Glutamatergic neuron (in vitro differentiated cells): ENCODE data around the gene ANKRD2. TPM values are rescaled to one million over a fixed set of nuclear protein-coding genes. Genes with fewer than 3 reads are reported as not detected.

Experiments used
- DNase-seq: peaks from one replicate; pipeline ENCODE4 v3.0.0; 2022
- H3K27ac Mint-ChIP-seq: one replicate; pipeline ENCODE4 v1.8.0; 2020; ENCODE audit warnings: mild to moderate bottlenecking, mixed read lengths, inconsistent platforms; ENCODE audit not compliant: unreplicated experiment
- H3K27me3 Mint-ChIP-seq: one replicate; pipeline ENCODE4 v1.8.0; 2020; ENCODE audit warnings: mild to moderate bottlenecking, moderate library complexity, mixed read lengths, inconsistent platforms; ENCODE audit not compliant: unreplicated experiment
- H3K36me3 Mint-ChIP-seq: one replicate; pipeline ENCODE4 v1.8.0; 2020; ENCODE audit warnings: mild to moderate bottlenecking, mixed read lengths, inconsistent platforms; ENCODE audit not compliant: unreplicated experiment
- H3K4me1 Mint-ChIP-seq: one replicate; pipeline ENCODE4 v1.8.0; 2020; ENCODE audit warnings: mild to moderate bottlenecking, low read depth, mixed read lengths, inconsistent platforms; ENCODE audit not compliant: unreplicated experiment
- H3K4me3 Mint-ChIP-seq: one replicate; pipeline ENCODE4 v1.8.0; 2020; ENCODE audit warnings: mild to moderate bottlenecking, mixed read lengths, inconsistent platforms; ENCODE audit not compliant: unreplicated experiment
- H3K9me3 Mint-ChIP-seq: one replicate; pipeline ENCODE4 v1.8.0; 2020; ENCODE audit warnings: mild to moderate bottlenecking, moderate library complexity, mixed read lengths, inconsistent platforms; ENCODE audit not compliant: unreplicated experiment
- total RNA-seq: library from RNA; stranded (reverse); fragmentation: NEBNext Ultra II Directional; extraction: Animal tissue kit (Norgen Biotek cat#: 25700); gene quantifications from one replicate; pipeline ENCODE4 v1.2.1, GENCODE V29; 2021; ENCODE audit not compliant: unreplicated experiment
- TF ChIP-seq, protein P1 (sequence below): fragments of 200-600 bp; sonication (generic); IDR thresholded peaks from one replicate; pipeline ENCODE4 v1.5.0; 2021; ENCODE audit not compliant: partially characterized antibody, unreplicated experiment

ANKRD2 gene
- total RNA-seq, 1 donor from 2014 or later, result not detected

DNA sequence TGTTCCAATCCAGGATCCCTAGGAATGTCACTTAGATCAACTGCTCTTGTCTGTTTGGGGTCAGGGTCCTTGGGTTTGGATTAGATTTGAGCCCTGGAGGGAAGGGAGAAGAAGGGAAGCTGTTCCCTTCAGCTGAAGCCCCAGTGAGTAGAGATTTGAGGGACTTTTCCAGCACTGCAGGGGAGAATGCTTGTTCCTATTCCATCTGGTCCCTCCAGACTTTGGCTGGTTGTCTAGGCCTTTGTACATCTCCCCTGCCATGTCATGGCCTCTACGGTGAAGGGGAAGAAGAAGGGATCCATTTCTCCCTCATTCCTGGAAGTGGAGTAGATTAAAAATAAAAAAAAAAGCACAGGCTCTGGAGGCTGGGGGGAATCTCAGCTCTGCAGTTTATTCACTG is 28.0 kb downstream of the ANKRD2 start:
- no peak overlapping the region for H3K4me3 Mint-ChIP-seq
- no peak for DNase-seq
- TF ChIP-seq, protein P1, sequence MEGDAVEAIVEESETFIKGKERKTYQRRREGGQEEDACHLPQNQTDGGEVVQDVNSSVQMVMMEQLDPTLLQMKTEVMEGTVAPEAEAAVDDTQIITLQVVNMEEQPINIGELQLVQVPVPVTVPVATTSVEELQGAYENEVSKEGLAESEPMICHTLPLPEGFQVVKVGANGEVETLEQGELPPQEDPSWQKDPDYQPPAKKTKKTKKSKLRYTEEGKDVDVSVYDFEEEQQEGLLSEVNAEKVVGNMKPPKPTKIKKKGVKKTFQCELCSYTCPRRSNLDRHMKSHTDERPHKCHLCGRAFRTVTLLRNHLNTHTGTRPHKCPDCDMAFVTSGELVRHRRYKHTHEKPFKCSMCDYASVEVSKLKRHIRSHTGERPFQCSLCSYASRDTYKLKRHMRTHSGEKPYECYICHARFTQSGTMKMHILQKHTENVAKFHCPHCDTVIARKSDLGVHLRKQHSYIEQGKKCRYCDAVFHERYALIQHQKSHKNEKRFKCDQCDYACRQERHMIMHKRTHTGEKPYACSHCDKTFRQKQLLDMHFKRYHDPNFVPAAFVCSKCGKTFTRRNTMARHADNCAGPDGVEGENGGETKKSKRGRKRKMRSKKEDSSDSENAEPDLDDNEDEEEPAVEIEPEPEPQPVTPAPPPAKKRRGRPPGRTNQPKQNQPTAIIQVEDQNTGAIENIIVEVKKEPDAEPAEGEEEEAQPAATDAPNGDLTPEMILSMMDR, result no peak
- H3K27me3 Mint-ChIP-seq, result no peaks in the 10 kb centered on the region
- H3K4me1 Mint-ChIP-seq, result no peaks in the 10 kb centered on the region
- no peaks in the 10 kb centered on the region for H3K36me3 Mint-ChIP-seq
- no peaks in the 10 kb centered on the region for H3K9me3 Mint-ChIP-seq
- H3K27ac Mint-ChIP-seq, result no peak overlapping the region

DNA sequence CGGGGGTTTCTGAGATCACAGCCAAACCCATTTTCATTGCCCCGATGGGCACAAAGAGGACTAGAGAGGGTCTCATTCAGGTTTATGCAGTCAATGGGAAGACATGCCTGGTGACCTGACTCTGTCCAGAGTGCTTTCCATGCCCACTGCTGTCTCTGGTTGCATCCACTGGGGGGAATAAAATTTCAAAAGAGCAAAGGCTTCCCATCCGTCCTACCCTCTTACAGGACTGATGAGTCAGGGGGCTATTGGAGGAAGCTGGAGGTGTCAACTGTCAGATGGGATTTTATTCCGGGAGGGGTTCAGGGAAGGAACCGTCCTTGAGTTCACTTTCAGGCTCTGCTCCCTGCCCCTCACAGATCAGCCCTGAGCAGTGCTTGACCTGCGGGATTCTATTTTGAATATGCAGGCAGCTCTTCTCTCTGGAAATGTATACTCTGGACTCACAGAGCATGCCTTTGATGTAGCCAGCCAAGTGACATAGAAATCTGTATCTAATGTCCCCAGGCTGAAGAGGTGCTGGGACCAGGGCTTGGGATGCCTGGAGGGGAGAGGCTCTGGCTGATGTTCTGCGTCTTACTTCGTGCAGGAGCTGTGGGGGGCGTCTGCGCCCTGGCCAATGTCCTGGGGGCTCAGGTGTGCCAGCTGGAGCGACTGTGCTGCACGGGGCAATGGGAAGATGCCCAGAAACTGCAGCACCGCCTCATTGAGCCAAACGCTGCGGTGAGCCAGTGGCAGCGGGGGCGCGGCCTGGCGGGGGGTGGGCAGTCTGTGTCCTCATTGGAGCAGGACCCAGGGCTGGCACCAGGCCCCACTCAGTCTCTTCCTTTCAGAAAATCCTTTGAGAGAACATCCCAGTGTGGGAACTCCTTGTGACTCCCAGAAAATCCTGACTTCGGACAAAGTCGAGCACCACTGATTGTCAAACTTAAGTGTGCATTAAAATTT is 29.0 kb downstream of the ANKRD2 start:
- H3K9me3 Mint-ChIP-seq, result no peaks in the 10 kb centered on the region
- H3K4me3 Mint-ChIP-seq, result no peak overlapping the region
- no peaks in the 10 kb centered on the region for H3K4me1 Mint-ChIP-seq
- no peak for DNase-seq
- no peaks in the 10 kb centered on the region for H3K27me3 Mint-ChIP-seq
- H3K27ac Mint-ChIP-seq, result no peak overlapping the region
- TF ChIP-seq, protein P1, result no peak
- H3K36me3 Mint-ChIP-seq, result no peaks in the 10 kb centered on the region

DNA sequence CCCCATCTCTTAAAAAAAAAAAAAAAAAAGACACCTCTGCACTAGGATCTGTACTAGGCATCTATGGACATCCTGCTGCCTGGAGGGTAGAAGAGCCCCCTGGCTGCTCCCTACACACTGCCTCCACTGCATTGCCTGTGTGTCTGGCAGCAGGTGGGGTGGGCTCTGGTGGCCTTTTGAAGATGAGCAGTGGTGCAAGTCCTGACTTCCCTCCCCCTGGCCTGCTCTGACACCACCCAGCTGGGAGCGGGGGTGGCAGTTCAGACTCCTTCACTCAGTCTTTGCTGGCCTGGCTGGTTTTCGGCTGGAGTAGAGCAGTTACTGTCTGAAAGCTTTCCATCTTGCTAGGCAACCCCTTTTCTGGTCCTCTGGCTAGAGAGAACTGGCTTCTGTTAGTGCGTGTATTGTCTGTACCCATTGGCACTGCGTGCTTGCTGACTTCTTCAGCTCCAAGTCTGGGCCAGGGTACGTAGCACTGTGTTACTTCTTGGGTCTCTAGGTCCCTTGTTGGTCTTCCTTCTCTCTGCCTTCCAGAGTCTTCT is 34.6 kb downstream of the ANKRD2 start:
- TF ChIP-seq, protein P1, result no peak
- Mint-ChIP-seq H3K4me1 (peaks cover 4% of the 10 kb centered on the region), H3K4me3 (no peak overlapping the region), H3K36me3 (no peaks in the 10 kb centered on the region), H3K27ac (no peak overlapping the region), H3K9me3 (no peaks in the 10 kb centered on the region), H3K27me3 (no peaks in the 10 kb centered on the region)
- no peak for DNase-seq

DNA sequence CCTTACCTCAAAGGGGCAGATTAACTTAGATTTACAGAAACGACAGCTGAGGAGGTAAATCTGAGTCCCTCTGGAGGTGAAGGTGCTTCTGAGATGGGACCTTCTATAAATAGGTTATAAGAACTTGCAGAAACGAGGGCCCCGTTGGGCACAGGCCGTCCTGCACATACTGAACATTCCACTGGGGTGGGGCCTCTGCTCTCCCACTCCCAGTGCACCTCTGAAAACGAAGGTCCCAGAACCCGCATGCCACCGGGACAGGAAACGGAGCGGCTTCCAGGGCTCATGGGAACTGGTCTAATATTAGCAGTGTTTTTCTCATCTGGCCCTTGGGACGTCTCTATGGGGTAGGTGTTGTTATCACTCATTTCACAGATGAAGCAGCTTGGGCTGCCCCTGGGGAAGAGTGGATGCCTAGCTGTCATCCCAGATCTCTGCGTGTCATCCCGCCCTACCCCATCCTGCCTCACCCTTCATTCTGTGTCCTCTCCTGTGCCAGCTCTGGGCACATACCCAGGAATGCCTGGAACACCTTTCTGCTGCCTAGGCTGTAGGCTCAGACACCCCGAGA is 36.5 kb downstream of the ANKRD2 start:
- Mint-ChIP-seq H3K4me1 (peaks cover 4% of the 10 kb centered on the region), H3K27ac (no peak overlapping the region), H3K36me3 (no peaks in the 10 kb centered on the region), H3K27me3 (no peaks in the 10 kb centered on the region), H3K4me3 (no peak overlapping the region), H3K9me3 (no peaks in the 10 kb centered on the region)
- no peak for DNase-seq
- TF ChIP-seq, protein P1, result no peak

DNA sequence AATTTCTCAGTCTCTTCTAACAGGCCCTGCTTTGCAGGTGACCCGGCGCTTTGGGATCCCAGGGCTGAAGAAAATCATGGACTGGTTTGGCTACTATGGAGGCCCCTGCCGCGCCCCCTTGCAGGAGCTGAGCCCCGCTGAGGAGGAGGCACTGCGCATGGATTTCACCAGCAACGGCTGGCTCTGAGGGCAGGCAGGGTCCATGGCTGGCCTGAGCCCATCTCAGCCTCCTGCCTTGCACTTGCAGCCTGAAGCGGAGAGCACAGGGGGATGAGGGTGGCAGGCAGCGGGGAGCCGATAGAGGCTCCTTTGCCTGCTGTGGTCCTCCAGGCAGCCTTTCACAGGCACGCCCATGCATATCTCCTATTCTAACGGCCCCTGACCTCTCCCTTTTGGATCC is 38.9 kb downstream of the ANKRD2 start:
- Mint-ChIP-seq H3K27ac (no peak overlapping the region), H3K4me3 (no peak overlapping the region), H3K27me3 (no peaks in the 10 kb centered on the region), H3K4me1 (peaks cover 4% of the 10 kb centered on the region), H3K36me3 (no peaks in the 10 kb centered on the region), H3K9me3 (no peaks in the 10 kb centered on the region)
- TF ChIP-seq, protein P1, result no peak
- DNase-seq, result no peak
